K562 treated with DMSO at 1 percent for 12 hours (cell line): Measurements from ENCODE around the gene PPP1R17. TPM values are rescaled to one million over a fixed set of nuclear protein-coding genes. Genes with fewer than 3 reads are reported as not detected.

Experiments
- total RNA-seq: library from RNA; unstranded; fragments of 300-600 nt; gene quantifications from 2 replicates; pipeline ENCODE4 v1.2.3, GENCODE V29; 2022; ENCODE audit not compliant: insufficient read depth

Gene PPP1R17
- not detected in 2 replicates for total RNA-seq

DNA sequence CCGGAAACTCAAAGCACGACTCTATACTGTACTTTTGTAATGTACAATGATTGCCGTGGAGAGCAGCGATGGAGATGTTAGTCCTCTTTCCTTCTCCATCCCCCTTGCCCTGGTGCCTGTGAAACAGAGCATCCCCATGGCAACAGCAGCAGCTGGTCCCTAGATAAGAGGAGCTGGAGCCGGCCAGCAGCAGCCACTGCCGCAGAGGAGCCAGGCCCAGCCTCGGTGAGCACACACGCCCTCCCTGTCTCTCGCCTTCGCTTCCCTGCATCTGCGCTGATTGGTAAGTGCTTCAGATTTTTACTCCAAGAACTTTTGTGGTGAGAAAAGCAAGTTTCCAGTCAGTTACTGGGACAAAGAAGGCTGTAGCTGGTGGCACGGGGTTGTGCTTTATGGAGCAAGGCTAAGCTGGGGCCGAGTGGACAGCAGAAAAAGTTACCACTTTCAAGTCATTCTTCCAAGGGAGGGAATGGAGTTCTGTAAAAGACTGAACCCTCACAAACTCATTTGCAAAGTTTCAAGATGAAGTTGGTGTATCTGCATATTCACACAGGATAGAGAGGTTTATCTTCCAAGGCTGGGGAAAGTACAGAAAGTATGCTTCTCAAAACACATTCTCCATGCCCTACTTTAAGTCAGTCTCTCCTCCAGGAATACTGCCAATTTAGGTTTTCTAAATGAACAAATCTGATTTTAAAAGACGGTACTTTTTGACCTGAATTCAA lies at the start of gene PPP1R17:
PPP1R17 (plus strand) TSS at position 192 of the 725 bp plus-strand sequence. CDS start 5,227 bp downstream, outside the sequence.

Other genes with a start within 250 kb of the PPP1R17 start
- gene ITPRID1, start 173.1 kb upstream of the PPP1R17 start, total RNA-seq: not detected in 2 replicates